K562 (cell line): Measurements from ENCODE around the gene GPR108. TPM values are rescaled to one million over a fixed set of nuclear protein-coding genes. Genes with fewer than 3 reads are reported as not detected.
A peak's percentile ranks its signal among the peaks of the same experiment; 100 is the strongest.

ENCODE experiments used
- ATF4 ChIP-seq: fragments of 450-650 bp; formaldehyde crosslinking; IDR thresholded peaks from 2 replicates; pipeline ENCODE4 v1.4.0; 2022; ENCODE audit warnings: mild to moderate bottlenecking, moderate library complexity
- CHD7 ChIP-seq: fragments of 200-600 bp; sonication (generic); IDR thresholded peaks from one replicate; pipeline ENCODE4 v1.6.1; 2012; ENCODE audit warnings: mild to moderate bottlenecking, low read depth, low read length, inconsistent platforms
- ETV6 ChIP-seq, 3 experiments: fragments of 150-350 bp in 1 of 3; sonication (generic) in 1 of 3; formaldehyde crosslinking in 1 of 3; IDR thresholded peaks; 2 replicates each; pipeline versions ENCODE4 v1.6.1 to v1.8.0; 2014 to 2022; ENCODE audit warnings: borderline replicate concordance in 2 of 3, low read depth in 2 of 3, antibody characterized with exemption in 1 of 3, low read length in 1 of 3, mild to moderate bottlenecking in 1 of 3, missing genetic modification reagents in 1 of 3
- GATA2 ChIP-seq: sonication (generic); formaldehyde crosslinking; IDR thresholded peaks from 2 replicates; pipeline ENCODE4 v1.4.0; 2020; ENCODE audit warnings: mild to moderate bottlenecking, missing genetic modification reagents
- RBM39 ChIP-seq: fragments of 200-400 bp; formaldehyde crosslinking; optimal IDR thresholded peaks from 2 replicates; pipeline ENCODE3; 2018; ENCODE audit warnings: low read depth, low read length
- SP1 ChIP-seq: sonication (generic); formaldehyde crosslinking; IDR thresholded peaks from 2 replicates; pipeline ENCODE4 v1.8.1; 2022; ENCODE audit warnings: mild to moderate bottlenecking, missing genetic modification reagents
- SUPT5H ChIP-seq: fragments of 450-650 bp; IDR thresholded peaks from 2 replicates; pipeline ENCODE4 v1.6.1; 2016
- ZBTB34 ChIP-seq: fragments of 250-450 bp; sonication (Bioruptor Pico); IDR thresholded peaks from 2 replicates; pipeline ENCODE4 v1.8.0; 2021; ENCODE audit warnings: mild to moderate bottlenecking, moderate library complexity
- ZNF586 ChIP-seq: fragments of 450-650 bp; formaldehyde crosslinking; conservative IDR thresholded peaks from 2 replicates; pipeline ENCODE4 v1.4.0; 2020; ENCODE audit warnings: mild to moderate bottlenecking, moderate library complexity
- ZSCAN32 ChIP-seq: fragments of 450-650 bp; formaldehyde crosslinking; IDR thresholded peaks from 2 replicates; pipeline ENCODE4 v1.4.0; 2020; ENCODE audit warnings: mild to moderate bottlenecking, moderate library complexity
- polyA plus RNA-seq, 8 experiments: library from polyadenylated mRNA; depleted of rRNA in 4 of 8; stranded (reverse) in 5 of 8; unstranded in 3 of 8; fragments of >200 nt; fragmentation: Nextera tagmentation in 2 of 8; fragmentation: Illumina TruSeq in 1 of 8; extraction: Ambion mirVana in 2 of 8; extraction: Trizol in 1 of 8; gene quantifications; 2 replicates each; pipeline versions ENCODE4 v1.2.1 to v1.2.3, GENCODE V29; 2011 to 2014; ENCODE audit warnings: inconsistent platforms in 1 of 8, missing spikeins in 1 of 8
- total RNA-seq, 7 experiments: library from RNA; depleted of rRNA in 6 of 7; stranded (reverse); fragments of >200 nt in 6 of 7; fragmentation: Illumina TruSeq in 2 of 7; extraction: Trizol in 2 of 7; gene quantifications; 2 replicates each; pipeline versions ENCODE4 v1.2.1 to v1.2.3, GENCODE V29; 2011 to 2021; ENCODE audit warnings: low replicate concordance in 1 of 7
- TF ChIP-seq, protein P1 (sequence below), 3 experiments: IDR thresholded peaks in 2 of 3; conservative IDR thresholded peaks in 1 of 3; 2 replicates each; pipeline ENCODE4 v1.5.1; 2011 to 2012; ENCODE audit warnings: low read length in 3 of 3, mild to moderate bottlenecking in 3 of 3, control low read depth in 2 of 3, improper control_type of control experiment in 1 of 3, inconsistent platforms in 1 of 3, low read depth in 1 of 3, mixed read lengths in 1 of 3, moderate library complexity in 1 of 3; ENCODE audit not compliant: insufficient read depth in 2 of 3

GPR108 gene
- total and polyA plus RNA-seq, 9 of the 15 experiments (the other 6 are each of a cell fraction or from before 2014, with no cell fraction given), result 2.4 to 33.2 (median 24.4) TPM

DNA sequence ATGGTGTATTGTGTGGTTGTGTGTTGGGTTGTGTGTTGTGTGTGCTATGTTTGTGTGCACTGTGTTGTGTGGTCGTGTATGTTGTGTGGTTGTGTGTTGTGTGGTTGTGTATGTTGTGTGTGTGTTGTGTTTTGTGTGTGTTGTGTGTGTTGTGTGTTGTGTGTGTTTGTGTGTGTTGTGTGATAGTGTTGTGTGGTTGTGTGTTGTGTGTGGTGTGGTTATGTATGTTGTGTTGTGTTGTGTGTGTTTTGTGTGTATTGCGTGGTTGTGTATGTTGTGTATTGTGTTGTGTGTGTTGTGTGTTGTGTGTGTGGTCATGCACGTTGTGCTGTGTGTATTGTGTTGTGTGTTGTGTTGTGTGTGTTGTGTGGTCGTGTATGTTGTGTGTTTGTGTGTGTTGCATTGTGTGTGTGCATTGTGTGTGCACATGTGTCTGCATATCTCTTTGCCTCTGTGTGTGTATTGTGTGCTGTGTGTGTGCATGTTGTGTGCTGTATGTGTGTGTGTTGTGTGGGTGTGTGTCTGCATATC is 19.9 kb downstream of the GPR108 start (continued):
- TF ChIP-seq RBM39 (peak; percentile 68), ATF4 (CRISPR knock-in tag) (no peak), ZBTB34 (no peak), CHD7 (no peak), ZSCAN32 (CRISPR knock-in tag) (no peak), ETV6 (IDR thresholded peaks at IDR 0.05; ENCODE audit: borderline replicate concordance in 1 of 2, low read depth in 2 of 2, low read length in 1 of 2) (no peak), ETV6 (CRISPR knock-in tag; IDR thresholded peaks at IDR 0.05; ENCODE audit: borderline replicate concordance) (peak; percentile 86; the same call in 1 of the 2 replicates), SUPT5H (peak; percentile 71), ZNF586 (no peak), GATA2 (CRISPR knock-in tag) (peak; percentile 52; the same call in 1 of the 2 replicates), SP1 (CRISPR knock-in tag) (peak; percentile 98)
- TF ChIP-seq, protein P1, sequence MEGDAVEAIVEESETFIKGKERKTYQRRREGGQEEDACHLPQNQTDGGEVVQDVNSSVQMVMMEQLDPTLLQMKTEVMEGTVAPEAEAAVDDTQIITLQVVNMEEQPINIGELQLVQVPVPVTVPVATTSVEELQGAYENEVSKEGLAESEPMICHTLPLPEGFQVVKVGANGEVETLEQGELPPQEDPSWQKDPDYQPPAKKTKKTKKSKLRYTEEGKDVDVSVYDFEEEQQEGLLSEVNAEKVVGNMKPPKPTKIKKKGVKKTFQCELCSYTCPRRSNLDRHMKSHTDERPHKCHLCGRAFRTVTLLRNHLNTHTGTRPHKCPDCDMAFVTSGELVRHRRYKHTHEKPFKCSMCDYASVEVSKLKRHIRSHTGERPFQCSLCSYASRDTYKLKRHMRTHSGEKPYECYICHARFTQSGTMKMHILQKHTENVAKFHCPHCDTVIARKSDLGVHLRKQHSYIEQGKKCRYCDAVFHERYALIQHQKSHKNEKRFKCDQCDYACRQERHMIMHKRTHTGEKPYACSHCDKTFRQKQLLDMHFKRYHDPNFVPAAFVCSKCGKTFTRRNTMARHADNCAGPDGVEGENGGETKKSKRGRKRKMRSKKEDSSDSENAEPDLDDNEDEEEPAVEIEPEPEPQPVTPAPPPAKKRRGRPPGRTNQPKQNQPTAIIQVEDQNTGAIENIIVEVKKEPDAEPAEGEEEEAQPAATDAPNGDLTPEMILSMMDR (IDR thresholded peaks at IDR 0.05 in 2 of 3, conservative IDR thresholded peaks at IDR 0.05 in 1 of 3; ENCODE audit: insufficient read depth in 2 of 3, low read depth in 1 of 3, low read length in 3 of 3), result 0 out of 6 replicates have a peak, but pooled peaks of 1 of the 3 experiments have one; percentile 7
